Measurements from ENCODE around the gene TM9SF1.
A peak's percentile ranks its signal among the peaks of the same experiment; 100 is the strongest.

Gene TM9SF1

DNA sequence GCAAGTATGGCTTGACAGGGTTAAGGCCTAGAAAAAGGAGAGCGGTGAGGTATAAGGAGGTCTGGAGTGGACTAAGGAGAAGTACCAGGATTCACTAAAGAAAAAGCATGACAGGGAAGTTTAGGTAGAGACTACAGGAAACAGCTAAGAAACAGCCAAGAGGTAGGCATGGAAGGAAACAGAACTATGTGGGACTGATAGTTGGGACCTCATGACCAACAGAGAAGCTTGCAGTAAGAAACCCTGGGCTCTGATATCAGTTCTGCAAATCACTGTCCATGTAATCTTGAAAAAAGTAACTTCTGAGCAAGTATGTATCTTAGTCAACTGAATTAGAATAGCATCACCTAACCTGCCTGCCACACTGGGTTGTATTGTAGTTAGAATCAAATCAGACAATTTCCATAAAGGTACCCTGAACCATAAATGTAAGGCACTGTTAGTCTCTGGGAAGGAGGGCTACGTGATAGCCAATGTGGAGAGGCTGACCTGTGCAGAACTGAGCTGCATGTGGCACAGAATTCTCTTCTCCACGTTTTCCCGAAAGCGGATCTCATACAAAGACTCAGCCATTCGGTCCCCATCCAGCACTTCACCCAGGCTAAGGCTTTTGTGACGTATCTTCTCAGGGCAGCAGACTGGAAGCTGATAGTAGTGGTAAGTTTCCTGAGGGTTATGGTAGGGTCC lies 912 bp downstream of the TM9SF1 start:
- Histone ChIP-seq H4K20me1 (ENCODE audit: insufficient read depth, low read length) (no peaks in the 10 kb centered on the region), H3K27me3 (ENCODE audit: low read depth, low read length) (no peaks in the 10 kb centered on the region), H3K36me3 (replicated peaks; ENCODE audit: low read depth, low read length) (peaks cover 33% of the 10 kb centered on the region), H3K4me2 (ENCODE audit: low read length) (peak overlapping the region; percentile 91), H3K9me3 (ENCODE audit: insufficient read depth, low read length) (no peaks in the 10 kb centered on the region), H3K9ac (ENCODE audit: low read length) (peak overlapping the region; percentile 93; the same call in 1 of the 2 replicates), H3K4me3 (ENCODE audit: low read length) (peak overlapping the region; percentile 96), H3K27ac (ENCODE audit: low read length) (peak overlapping the region; percentile 87), H3K79me2 (ENCODE audit: low read length) (peaks cover 50% of the 10 kb centered on the region), H3K4me1 (ENCODE audit: low read length) (peaks cover 17% of the 10 kb centered on the region), H2AFZ (ENCODE audit: low read depth, low read length) (no peak overlapping the region)
- no peak for TF ChIP-seq EZH2phosphoT487 (IDR thresholded peaks at IDR 0.05; ENCODE audit: low read depth)
- TF ChIP-seq, protein P1, sequence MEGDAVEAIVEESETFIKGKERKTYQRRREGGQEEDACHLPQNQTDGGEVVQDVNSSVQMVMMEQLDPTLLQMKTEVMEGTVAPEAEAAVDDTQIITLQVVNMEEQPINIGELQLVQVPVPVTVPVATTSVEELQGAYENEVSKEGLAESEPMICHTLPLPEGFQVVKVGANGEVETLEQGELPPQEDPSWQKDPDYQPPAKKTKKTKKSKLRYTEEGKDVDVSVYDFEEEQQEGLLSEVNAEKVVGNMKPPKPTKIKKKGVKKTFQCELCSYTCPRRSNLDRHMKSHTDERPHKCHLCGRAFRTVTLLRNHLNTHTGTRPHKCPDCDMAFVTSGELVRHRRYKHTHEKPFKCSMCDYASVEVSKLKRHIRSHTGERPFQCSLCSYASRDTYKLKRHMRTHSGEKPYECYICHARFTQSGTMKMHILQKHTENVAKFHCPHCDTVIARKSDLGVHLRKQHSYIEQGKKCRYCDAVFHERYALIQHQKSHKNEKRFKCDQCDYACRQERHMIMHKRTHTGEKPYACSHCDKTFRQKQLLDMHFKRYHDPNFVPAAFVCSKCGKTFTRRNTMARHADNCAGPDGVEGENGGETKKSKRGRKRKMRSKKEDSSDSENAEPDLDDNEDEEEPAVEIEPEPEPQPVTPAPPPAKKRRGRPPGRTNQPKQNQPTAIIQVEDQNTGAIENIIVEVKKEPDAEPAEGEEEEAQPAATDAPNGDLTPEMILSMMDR (IDR thresholded peaks at IDR 0.05; ENCODE audit: low read depth, low read length), result no peak

- Histone ChIP-seq H2AFZ (ENCODE audit: low read depth, low read length) (no peak overlapping the region), H3K9me3 (ENCODE audit: insufficient read depth, low read length) (no peaks in the 10 kb centered on the region), H3K27ac (ENCODE audit: low read length) (no peak overlapping the region), H3K4me1 (ENCODE audit: low read length) (peaks cover 23% of the 10 kb centered on the region), H4K20me1 (ENCODE audit: insufficient read depth, low read length) (no peaks in the 10 kb centered on the region), H3K4me3 (ENCODE audit: low read length) (no peak overlapping the region), H3K27me3 (ENCODE audit: low read depth, low read length) (no peaks in the 10 kb centered on the region), H3K36me3 (replicated peaks; ENCODE audit: low read depth, low read length) (peaks cover 27% of the 10 kb centered on the region), H3K79me2 (ENCODE audit: low read length) (peaks cover 56% of the 10 kb centered on the region), H3K9ac (ENCODE audit: low read length) (no peak overlapping the region), H3K4me2 (ENCODE audit: low read length) (no peak overlapping the region)
- TF ChIP-seq, protein P1 (IDR thresholded peaks at IDR 0.05; ENCODE audit: low read depth, low read length), result no peak
- TF ChIP-seq EZH2phosphoT487 (IDR thresholded peaks at IDR 0.05; ENCODE audit: low read depth), result no peak
These were observed 2.3 kb downstream of the TM9SF1 start for GRCh38 chr14:24192933-24193332.

- Histone ChIP-seq H3K9me3 (ENCODE audit: insufficient read depth, low read length) (no peaks in the 10 kb centered on the region), H3K79me2 (ENCODE audit: low read length) (peaks cover 55% of the 10 kb centered on the region), H4K20me1 (ENCODE audit: insufficient read depth, low read length) (no peaks in the 10 kb centered on the region), H2AFZ (ENCODE audit: low read depth, low read length) (no peak overlapping the region), H3K27me3 (ENCODE audit: low read depth, low read length) (no peaks in the 10 kb centered on the region), H3K9ac (ENCODE audit: low read length) (no peak overlapping the region), H3K4me3 (ENCODE audit: low read length) (no peak overlapping the region), H3K27ac (ENCODE audit: low read length) (no peak overlapping the region), H3K4me2 (ENCODE audit: low read length) (no peak overlapping the region), H3K4me1 (ENCODE audit: low read length) (peaks cover 26% of the 10 kb centered on the region), H3K36me3 (replicated peaks; ENCODE audit: low read depth, low read length) (peaks cover 46% of the 10 kb centered on the region)
- TF ChIP-seq, protein P1 (IDR thresholded peaks at IDR 0.05; ENCODE audit: low read depth, low read length), result no peak
- no peak for TF ChIP-seq EZH2phosphoT487 (IDR thresholded peaks at IDR 0.05; ENCODE audit: low read depth)
These were observed 4.8 kb downstream of the TM9SF1 start for GRCh38 chr14:24190416-24190815.

GRCh38 chr14:24189460-24189859 lies 5.8 kb downstream of the TM9SF1 start:
- no peaks in the 10 kb centered on the region for H3K27me3 ChIP-seq (ENCODE audit: low read depth, low read length)
- H3K4me1 ChIP-seq (ENCODE audit: low read length), result peaks cover 20% of the 10 kb centered on the region
- H3K79me2 ChIP-seq (ENCODE audit: low read length), result peaks cover 45% of the 10 kb centered on the region
- H3K27ac ChIP-seq (ENCODE audit: low read length), result no peak overlapping the region
- H3K9ac ChIP-seq (ENCODE audit: low read length), result peak overlapping the region; percentile 53; the same call in 1 of the 2 replicates
- H3K9me3 ChIP-seq (ENCODE audit: insufficient read depth, low read length), result no peaks in the 10 kb centered on the region
- TF ChIP-seq, protein P1 (IDR thresholded peaks at IDR 0.05; ENCODE audit: low read depth, low read length), result no peak
- TF ChIP-seq EZH2phosphoT487 (IDR thresholded peaks at IDR 0.05; ENCODE audit: low read depth), result no peak
- peak overlapping the region; percentile 99 for H3K4me2 ChIP-seq (ENCODE audit: low read length)
- H4K20me1 ChIP-seq (ENCODE audit: insufficient read depth, low read length), result no peaks in the 10 kb centered on the region
- peak overlapping the region; percentile 99 for H3K4me3 ChIP-seq (ENCODE audit: low read length)
- peaks cover 54% of the 10 kb centered on the region for H3K36me3 ChIP-seq (replicated peaks; ENCODE audit: low read depth, low read length)
- H2AFZ ChIP-seq (ENCODE audit: low read depth, low read length), result no peak overlapping the region
